ENCODE results near the gene PLEKHA8.

DNA sequence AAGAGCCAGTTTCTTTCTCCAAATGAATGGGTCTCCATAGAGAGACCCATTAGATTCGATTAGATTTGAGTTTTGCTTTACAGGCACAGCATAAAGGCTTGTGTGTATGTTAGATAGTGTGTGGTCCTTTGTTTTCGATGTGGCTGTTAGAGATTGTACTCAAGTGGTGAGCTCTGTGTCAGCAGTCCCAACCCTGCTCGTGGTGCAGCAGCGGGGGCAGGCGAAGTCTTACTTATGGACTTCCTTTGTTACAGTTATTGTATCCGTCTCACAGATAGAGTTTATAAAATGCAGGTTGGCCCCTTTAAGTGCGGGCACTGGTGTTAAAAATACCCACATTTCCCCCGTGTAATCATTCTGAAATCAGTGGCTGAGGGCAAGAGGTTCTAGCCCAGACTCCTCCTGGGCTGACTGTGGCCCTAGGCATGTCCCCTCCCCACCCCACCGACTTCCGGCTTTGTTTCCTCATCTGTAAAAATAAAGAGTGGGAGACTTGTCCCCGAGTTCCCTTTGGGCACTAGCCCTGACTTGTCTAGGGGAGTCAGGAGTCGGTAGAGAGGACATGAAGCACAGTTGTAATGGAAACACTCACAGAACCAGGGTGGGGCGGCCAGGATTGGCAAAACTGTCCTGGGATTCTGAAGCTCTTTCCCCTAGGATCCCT lies 135.2 kb downstream of the PLEKHA8 start:
- no peak for TF ChIP-seq TAF1 (IDR thresholded peaks at IDR 0.05; ENCODE audit: low read depth)
- TF ChIP-seq RAD21 (IDR thresholded peaks at IDR 0.05; ENCODE audit: low read depth) = no peak
- TF ChIP-seq, protein P1, sequence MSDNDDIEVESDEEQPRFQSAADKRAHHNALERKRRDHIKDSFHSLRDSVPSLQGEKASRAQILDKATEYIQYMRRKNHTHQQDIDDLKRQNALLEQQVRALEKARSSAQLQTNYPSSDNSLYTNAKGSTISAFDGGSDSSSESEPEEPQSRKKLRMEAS (IDR thresholded peaks at IDR 0.05) = no peak
- TF ChIP-seq EGR1 (IDR thresholded peaks at IDR 0.05) = no peak
- TF ChIP-seq YY1 (IDR thresholded peaks at IDR 0.05; ENCODE audit: low read depth) = no peak
- TF ChIP-seq NFIC (IDR thresholded peaks at IDR 0.05) = no peak
- TF ChIP-seq EP300 (IDR thresholded peaks at IDR 0.05; ENCODE audit: borderline replicate concordance) = no peak
- no peak for TF ChIP-seq CEBPB (IDR thresholded peaks at IDR 0.05)
- TF ChIP-seq TCF12 (IDR thresholded peaks at IDR 0.05; ENCODE audit: low read depth) = no peak
- TF ChIP-seq TEAD4 (IDR thresholded peaks at IDR 0.05) = no peak
- TF ChIP-seq, protein P2, sequence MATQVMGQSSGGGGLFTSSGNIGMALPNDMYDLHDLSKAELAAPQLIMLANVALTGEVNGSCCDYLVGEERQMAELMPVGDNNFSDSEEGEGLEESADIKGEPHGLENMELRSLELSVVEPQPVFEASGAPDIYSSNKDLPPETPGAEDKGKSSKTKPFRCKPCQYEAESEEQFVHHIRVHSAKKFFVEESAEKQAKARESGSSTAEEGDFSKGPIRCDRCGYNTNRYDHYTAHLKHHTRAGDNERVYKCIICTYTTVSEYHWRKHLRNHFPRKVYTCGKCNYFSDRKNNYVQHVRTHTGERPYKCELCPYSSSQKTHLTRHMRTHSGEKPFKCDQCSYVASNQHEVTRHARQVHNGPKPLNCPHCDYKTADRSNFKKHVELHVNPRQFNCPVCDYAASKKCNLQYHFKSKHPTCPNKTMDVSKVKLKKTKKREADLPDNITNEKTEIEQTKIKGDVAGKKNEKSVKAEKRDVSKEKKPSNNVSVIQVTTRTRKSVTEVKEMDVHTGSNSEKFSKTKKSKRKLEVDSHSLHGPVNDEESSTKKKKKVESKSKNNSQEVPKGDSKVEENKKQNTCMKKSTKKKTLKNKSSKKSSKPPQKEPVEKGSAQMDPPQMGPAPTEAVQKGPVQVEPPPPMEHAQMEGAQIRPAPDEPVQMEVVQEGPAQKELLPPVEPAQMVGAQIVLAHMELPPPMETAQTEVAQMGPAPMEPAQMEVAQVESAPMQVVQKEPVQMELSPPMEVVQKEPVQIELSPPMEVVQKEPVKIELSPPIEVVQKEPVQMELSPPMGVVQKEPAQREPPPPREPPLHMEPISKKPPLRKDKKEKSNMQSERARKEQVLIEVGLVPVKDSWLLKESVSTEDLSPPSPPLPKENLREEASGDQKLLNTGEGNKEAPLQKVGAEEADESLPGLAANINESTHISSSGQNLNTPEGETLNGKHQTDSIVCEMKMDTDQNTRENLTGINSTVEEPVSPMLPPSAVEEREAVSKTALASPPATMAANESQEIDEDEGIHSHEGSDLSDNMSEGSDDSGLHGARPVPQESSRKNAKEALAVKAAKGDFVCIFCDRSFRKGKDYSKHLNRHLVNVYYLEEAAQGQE (IDR thresholded peaks at IDR 0.05; ENCODE audit: low read depth) = no peak
- no peak for TF ChIP-seq CREB1 (IDR thresholded peaks at IDR 0.05; ENCODE audit: low read depth)

Measured in Ishikawa (cell line).